Activated T-helper 1 cell treated with anti-CD3 and anti-CD28 coated beads, Interleukin-2, amount 50 U/mL, for 16 hours (primary cell): ENCODE results near the gene TRAF3IP1.
"Not testable (repeated sequence)": the region's sequence is repeated elsewhere in the genome, so short reads cannot be mapped to it uniquely, and the experiment has no call there.

Experiments
- DNase-seq, 2 donors: peaks; one replicate each; pipeline ENCODE4 v3.0.0-alpha.2; 2020; ENCODE audit warnings: low read depth in 1 of 2, low spot score in 1 of 2

Gene TRAF3IP1, protein sequence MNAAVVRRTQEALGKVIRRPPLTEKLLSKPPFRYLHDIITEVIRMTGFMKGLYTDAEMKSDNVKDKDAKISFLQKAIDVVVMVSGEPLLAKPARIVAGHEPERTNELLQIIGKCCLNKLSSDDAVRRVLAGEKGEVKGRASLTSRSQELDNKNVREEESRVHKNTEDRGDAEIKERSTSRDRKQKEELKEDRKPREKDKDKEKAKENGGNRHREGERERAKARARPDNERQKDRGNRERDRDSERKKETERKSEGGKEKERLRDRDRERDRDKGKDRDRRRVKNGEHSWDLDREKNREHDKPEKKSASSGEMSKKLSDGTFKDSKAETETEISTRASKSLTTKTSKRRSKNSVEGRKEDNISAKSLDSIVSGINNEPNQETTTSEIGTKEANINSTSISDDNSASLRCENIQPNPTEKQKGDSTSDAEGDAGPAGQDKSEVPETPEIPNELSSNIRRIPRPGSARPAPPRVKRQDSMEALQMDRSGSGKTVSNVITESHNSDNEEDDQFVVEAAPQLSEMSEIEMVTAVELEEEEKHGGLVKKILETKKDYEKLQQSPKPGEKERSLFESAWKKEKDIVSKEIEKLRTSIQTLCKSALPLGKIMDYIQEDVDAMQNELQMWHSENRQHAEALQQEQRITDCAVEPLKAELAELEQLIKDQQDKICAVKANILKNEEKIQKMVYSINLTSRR

DNA sequence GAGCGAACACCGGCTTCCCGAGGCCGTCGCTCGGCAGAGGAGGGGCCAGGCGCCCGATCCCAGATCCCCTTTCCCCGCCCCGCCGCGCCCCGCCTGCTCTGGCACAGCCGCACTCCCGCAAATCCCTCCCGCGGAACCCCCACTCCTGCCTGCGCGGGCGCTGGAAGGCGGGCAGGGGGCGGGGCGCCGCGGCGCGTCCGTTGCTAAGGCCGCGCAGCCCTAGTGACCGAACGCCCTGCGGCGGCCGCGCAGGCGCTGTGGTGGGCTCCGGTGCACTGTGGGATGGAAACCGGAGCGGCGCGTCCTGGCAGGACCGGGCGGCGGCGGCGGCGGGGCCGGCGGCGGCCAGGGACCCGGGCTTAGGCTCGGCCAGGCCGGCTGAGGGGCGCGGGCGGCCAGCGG, at the start of gene TRAF3IP1:
TRAF3IP1 (plus strand) TSS at position 273 of the 402 bp plus-strand sequence. CDS start 145 bp downstream, outside the sequence.
- DNase-seq: peak; percentile 62 to 81

DNA sequence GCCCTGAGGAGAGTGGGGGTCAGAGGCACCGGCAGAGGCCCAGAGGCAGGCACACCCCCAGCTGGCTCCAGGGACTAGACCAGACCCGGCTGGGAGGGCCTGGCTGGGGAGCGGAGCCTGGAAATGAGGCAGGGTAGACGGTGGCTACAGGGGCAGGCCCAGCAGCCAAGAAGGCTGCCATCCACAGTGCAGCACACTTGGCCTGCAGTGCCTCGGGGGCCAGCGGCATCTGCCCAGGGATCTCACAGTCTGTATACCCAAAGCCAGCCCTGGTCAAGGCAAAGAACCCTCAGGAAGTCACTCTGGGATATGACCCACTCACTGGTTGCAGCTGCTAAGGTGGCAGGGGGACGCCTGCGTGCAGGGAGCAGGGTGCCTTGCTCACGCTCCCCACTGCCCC, 49.7 kb upstream of the TRAF3IP1 start:
- no peak for DNase-seq

DNA sequence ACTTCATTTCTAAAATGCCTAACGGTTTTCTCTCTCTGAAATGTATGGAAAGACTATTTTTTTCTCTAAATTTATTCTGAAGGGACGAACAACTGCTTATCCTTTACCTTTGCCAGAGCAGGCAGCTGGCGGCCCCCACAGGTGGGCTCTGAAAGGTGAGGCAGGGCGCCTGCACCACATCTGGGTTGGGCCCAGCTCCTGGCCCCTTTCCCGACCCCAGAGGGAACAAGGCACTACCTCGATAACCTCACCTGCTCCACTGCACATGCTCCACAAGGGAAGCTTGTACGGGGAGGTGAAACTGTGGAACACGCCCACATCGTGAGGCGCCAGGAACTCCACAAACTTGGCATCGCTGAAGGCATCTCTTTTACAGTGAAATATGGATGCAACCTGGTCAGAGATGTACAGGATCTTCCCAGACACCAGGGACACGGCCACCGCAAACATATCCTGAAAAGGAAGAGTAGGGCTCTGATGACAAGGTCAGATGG, 49.2 kb upstream of the TRAF3IP1 start:
- DNase-seq: no peak

DNA sequence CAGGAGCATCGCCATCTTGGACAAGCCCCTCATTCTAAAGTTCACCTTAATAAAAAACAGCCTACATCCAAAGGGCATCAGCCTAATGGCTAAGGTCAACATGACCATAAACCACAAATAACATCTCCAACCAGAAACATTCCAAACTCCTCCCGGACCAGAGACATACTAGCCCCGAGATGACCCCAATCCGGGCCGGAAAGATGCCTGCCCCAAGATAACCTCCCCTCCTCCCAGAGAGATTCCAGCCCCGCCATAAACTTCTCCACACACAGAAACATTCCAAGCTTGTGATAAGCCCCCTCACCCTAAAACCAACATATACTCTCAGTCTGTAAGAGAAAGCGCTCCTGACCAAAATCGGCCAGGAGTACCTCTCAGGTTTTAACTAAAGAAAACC, 48.6 kb upstream of the TRAF3IP1 start:
- not testable (repeated sequence) for DNase-seq

DNA sequence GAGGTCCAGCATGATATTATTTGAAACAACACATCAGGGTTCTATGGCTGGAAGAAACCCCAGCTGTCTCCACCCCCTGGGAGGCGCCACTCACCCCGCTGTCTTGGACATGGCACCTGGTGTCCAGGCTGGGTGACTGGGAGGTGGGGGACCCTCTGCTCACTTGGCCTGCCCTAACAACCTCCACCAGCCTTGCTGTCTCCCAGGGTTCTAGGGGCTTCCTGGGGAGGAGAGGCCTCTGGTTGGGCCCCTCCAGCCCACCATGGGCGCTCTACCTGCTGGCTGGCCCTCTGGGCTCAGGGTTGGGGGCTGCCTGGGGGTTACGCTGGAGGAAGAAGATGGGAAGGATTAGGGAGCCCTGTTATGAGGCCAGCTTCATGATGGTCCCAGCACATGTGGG, 48.2 kb upstream of the TRAF3IP1 start:
- DNase-seq: no peak

DNA sequence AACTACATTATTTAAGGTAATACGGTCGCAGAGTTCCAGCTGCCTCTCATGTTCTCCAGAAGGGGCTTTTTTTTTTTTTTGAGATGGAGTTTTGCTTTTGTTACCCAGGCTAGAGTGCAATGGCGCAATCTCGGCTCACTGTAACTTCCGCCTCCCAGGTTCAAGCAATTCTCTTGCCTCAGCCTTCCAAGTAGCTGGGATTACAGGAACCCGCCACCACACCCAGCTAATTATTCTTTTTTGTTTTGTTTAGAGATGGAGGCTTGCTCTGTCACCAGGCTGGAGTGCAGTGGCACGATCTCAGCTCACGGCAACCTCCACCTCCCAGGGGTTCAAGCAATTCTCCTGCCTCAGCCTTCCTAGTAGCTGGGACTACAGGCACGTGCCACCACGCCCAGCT, 46.9 kb upstream of the TRAF3IP1 start:
- DNase-seq: not testable (repeated sequence)

DNA sequence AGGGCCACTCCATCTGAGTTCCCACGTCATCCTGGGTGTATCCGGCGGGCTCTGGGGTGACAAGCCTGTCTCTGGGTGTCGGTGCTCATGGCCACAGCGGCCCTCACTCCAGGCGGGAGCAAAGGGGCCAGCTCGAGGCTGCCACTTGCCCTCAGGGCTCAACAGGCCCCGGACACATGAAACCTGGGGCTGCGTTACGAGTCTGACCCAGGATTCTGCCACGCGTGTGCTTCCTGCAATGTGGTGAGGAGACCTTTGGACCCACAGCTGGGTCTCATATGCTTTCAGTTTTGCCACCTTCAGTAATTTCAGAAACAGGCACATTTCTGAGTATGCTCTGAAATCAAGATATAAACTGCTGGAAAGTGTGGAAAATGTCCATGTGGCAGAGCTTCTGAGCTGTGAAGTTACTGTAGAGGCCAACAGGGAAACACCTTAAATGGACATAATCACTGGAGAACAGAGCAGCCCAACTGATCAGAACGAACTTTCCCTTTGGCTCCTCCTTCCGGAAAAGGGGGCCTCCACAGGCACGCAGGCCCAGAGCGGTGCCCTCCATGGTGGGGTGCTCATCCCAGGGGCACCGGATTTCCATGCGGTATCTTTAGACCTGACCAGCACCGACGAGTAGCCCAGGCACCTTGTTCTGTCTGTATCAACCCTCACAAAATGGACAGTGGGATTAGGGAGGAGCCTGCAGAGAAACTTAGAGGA, 46.0 kb upstream of the TRAF3IP1 start:
- no peak for DNase-seq

DNA sequence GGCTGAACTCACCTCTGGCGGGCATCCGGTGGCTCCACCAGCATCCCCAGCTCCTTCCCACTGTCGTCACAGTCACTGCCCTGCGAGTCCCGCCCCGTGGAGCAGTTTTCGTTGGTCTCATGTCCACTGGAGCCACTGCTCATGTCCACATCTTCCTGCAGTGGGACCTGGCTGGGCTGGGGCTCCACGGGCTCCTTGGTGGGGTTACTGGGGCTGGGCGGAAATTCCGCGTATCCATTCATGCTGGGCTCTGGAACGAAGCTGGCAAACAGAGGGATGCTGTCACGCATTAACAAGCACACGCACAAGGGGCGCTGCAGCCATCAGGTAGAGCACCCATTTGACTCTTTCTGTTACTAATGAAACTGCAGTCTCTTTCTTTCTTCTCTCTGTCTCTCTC, 42.6 kb upstream of the TRAF3IP1 start:
- no peak for DNase-seq

DNA sequence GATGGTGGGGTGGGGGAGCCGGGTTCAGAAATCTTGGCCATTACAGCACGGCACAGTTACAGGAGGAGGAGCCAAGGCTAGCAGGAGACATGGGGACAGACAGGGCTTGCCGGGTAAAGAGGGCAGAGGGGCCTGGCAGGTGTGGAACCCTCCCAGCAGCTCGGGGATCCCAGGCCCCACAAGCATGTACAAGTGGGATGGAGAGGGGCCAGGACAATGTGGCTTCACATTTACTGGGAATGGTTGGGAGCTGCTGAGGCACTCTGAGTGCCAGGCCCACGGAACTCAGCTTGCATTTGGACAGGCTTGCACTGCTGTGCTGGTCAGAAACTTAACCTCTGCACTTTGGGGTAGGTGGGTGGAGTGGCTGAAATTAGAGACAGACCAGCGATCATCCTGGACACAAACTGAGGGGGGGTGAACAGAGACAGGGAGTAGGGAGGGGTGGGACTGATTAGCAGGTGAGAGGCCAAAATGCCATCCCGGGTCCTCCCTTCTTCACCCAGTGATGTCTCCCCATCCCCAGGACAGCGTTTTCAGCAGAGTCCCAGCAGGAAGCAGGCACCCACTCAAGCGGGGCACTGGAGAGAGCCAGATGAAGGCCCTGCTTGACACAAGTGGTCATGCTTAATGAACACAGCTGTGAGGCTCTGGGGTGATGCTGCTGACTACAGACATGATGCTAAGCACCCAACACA, 41.5 kb upstream of the TRAF3IP1 start:
- no peak for DNase-seq

DNA sequence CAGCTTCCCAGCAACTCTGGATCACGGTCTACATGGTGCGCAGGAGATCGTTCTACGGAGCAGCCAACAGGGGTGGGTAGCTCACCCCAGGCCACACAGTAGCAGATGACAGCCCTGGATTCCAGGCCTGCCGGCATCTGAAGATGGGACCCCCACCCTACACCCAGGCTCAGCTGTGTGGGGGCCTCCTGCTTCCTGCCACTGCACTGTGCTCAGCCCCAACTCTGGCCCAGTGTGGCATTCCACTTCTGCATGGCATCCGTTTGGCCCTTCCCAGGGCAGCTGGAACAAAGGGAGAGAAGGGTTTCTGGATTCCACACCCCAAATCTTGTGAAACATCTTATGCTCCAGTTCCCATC, 41.0 kb upstream of the TRAF3IP1 start:
- DNase-seq: no peak

DNA sequence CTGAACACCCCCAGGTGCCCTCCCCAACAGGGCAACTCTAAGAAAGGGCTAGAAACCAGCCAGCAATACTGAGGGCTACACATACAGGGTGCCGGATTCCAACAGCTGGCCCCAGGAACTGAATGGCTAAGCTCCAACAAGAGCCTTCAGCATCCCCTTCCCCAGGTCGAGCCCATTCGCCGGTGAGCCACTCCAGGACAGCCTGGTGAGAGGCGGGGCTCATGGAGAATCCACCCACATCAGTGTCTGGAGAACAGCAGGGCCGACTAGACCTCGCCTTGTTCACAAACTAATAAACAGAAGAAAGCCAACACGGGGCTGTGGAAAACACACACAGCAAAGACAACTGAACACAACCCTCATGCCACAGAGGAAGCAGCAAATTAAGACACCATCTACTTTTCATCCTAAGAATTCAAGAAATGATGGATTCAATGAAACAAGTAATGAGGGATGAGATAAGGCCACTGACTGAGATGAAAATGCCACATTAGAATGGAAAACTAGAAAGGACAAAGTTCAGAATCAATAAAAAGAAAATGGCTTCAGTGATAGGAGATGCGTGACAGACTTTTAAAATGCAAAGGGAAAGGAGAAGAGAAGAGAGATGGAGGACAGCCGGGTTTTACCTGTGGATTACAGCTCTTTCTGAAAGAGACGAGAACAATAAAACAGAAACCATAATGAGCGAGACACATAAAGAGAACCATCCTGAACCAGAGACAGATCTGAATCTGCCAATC, 40.1 kb upstream of the TRAF3IP1 start:
- DNase-seq: no peak

DNA sequence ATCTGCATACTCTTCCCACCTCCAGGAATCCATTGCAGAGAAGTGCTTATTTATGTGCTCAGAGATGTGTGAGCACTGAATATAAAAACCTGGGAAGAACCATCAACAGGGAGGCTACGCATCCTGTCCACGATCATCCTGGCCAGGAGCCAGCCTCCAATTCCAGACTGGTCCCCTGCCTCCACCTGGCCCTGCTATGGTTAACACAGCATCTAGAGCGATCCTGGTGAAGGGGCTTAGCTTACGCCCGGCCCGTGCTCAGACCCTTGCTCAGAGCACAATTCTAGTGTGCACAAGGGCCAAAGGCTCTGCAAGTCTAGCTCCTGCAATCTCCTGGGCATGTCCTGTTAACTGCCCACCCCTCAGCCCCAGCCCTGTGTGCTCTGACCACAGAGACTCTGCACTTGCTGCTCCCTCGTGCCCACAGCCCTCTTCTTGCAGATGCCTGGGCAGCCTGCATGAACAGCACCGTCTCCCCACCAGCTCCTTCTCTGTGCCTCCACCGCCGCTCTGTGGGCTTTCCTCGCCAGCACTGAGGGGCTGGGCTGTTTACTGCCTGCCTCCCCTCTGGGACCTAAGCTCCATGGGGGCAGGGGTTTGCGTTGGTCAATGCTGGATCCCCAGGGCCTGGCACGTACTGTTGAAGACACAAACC, 38.4 kb upstream of the TRAF3IP1 start:
- DNase-seq: no peak

DNA sequence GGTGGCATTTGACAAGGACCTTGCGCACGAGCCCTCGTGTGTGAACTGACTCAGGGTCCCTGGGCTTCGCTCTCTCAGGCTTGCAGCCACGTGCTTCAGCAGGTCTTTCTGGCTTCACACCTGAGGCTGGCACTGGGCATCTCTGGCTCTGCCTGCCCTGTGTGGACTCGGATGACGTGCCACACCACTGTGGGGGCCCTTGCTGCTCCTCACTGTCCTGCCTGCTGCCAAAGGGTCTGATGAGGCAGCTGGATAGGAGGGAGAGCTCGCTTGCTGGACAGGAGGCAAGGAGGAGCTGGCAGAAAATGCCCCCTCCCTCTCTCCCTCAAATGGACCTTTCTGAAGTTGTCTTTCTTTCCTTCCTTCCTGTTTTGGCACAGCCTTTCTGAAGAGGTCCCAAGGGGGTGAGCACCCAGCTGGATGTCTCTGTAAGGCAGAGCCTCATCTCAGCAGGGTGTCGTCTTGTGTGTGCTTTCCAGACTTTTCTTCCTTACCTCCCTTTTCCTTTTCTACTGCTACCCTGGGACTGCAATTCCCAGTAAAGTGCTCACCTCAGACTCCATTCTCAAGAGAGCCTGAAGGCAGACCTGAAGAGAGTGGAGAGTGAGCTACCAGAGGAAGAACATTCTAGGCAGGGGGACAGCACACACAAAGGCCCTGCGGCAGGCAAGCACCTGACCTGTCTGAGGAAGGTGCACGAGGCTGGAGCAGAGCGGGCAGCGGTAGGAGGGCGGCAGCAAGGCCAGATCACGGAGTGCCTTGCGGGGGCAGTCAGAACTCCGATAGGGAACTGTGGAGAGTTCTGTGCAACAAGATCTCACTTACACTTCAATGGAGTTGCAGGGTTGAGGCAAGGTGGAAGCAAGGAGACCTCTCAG, 37.2 kb upstream of the TRAF3IP1 start:
- DNase-seq: no peak

DNA sequence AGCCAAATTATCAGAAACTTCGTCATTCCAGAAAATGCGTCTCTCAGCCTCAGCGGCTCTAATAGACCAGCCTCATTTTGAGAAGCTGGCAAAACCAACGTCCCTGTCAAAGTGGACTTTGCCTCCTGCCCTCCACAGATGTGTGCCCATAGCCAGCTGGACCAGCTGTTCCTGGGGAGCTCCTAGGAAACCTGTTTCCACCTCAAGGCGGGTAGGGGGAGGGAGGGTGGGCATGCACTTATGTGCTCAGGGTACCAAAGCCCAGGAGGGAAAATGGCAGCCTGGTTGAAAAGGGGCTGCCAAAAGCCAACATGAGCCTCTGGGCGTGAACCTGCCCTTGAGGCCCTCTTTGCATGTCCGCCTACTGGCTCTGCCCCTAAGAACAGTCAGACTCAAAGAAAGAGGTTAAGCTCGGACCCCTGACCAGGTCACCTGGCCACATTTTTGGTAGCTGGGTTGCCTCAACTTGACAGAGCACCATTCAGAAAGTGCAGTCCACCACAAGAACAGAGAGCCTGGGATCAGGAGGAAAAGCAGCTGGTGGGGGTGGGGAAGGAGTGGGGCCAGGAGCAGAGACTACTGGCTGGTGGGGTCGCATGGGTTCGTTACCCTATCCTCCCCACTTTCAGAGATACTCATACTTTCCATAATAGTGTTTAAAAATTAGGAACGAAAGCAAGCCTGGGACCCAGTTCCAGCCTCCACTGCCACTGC, 35.4 kb upstream of the TRAF3IP1 start:
- DNase-seq: no peak

DNA sequence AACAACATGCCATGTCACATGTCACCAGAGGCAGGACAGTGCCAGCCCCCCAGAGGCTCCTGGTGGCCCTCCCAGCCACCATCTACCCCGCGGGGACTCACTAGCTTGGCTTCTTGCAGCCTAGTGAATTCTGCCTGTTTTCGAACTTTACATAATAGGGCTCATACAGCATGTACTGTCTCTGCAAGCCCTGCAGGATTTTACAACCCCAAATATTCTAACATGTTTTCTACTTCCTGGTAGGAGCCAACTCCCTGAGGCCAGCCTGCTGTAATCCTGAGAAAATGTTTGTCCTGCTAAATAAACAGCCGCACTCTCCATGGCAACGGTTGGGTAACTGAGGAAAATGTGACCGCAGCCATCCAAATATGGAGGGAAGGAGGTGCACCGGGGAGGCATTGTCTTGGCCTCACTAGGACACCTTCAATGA, 34.6 kb upstream of the TRAF3IP1 start:
- no peak for DNase-seq

DNA sequence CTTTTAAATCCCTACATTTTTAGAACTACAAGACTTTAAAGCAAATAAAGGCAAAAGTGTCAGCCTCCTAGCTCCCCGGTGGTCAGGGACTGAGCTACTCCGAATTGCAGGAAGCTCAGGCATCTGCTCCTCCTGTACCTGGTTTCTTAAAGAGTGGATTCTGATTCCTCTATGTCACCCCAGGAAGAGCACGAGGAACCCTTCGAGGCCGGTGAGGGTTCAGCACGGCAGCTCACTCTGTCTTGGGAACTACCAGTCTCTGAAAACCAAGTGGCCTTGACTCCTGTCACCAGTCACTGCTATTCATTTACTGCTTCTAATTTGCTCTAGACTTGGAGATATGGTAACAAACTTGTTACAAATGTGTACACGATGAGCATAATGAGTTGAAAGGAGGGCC, 34.2 kb upstream of the TRAF3IP1 start:
- DNase-seq: no peak

DNA sequence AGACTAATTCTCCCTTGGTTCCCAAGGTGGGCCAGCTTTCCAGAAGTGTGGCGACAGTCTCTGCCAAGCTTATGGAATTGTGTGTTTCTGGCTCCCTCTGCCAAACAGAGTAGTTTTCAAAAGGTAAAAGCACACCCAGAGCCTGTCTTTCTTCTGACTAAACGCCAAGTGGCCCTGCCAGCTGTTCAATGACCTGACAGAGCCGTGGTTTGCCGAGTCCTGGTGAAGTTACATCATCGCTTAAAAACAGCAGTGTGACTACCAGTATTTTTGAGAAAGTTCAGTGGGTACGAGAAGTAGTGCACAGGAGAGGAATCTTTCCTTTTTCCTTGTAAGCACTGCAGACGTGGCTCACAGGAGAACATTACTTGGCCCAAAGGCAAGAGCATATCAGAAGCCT, 33.8 kb upstream of the TRAF3IP1 start:
- DNase-seq: no peak

DNA sequence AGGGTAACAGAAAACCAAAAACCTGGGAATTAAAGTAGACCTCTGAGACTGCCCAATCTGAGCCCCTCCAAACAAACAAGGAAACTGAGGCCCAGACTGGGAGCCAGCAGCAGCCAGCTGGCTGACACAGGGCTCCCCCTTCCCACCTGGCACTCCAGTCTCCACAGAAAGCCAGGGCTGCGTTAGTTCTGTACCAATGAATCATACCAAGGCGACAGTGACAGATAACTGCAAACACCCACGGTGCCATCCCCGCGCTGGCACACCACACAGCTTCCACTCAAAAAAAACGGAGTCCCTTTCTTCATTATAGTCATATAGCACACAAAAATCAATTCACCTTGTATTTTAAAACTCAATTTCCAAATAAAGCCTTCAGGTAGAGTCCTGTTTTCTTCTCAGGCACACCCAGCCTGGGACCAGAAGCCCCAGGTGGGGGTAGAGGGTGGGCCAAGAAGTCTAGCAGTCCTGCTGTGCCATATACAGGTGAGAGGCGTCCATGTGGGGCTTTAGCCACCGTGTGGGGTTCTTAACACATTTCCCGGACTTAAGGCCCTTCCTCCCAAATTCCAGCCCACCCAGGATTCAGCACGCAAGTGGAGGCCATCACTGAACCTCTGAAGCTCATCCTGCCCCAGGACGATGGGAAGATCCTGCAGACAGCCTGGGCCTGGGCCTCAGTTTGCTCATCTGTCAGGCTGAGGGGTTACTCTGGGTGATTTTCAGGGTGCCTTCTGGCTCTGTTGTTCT, 33.2 kb upstream of the TRAF3IP1 start:
- no peak for DNase-seq
